IMR-90 (cell line): Measurements from ENCODE around the gene FMNL3. TPM values are rescaled to one million over a fixed set of nuclear protein-coding genes. Genes with fewer than 3 reads are reported as not detected.

Experiments
- ATAC-seq: fragments of 200-7000 bp; cut with Tn5 transposase; 2 replicates; pipeline ENCODE4 v1.9.1; 2020; ENCODE audit warnings: low read depth, mild to moderate bottlenecking, moderate library complexity
- BruUV-seq: library from RNA; stranded (reverse); fragments of 400-500 nt; replicated peaks from 2 replicates; lab custom pipeline; 2021; lab: Mats Ljungman, UMichigan
- CTCF ChIA-PET: fragments of 300-600 bp; formaldehyde crosslinking; extraction: SDS; loops from one replicate; lab custom pipeline; 2021; ENCODE audit warnings: antibody characterized with exemption; lab: Yijun Ruan, JAX
- POLR2A ChIA-PET: fragments of 300-600 bp; sonication (Branson Sonifier 250); formaldehyde crosslinking; loops from one replicate; lab custom pipeline; 2022; ENCODE audit warnings: antibody characterized with exemption; ENCODE audit not compliant: unreplicated experiment; lab: Charles Lee
- DNase-seq: peaks from one replicate; pipeline ENCODE4 v3.0.0; 2013
- H2AFZ ChIP-seq: replicated peaks from 2 replicates; pipeline ENCODE3; 2013; ENCODE audit warnings: low read length, mild to moderate bottlenecking; ENCODE audit not compliant: poor library complexity
- H2AK5ac ChIP-seq: 2 replicates; pipeline ENCODE4 v1.6.1; 2013; ENCODE audit warnings: low read depth, low read length, inconsistent platforms
- H2AK9ac ChIP-seq: replicated peaks from 2 replicates; pipeline ENCODE3; 2013; ENCODE audit warnings: mild to moderate bottlenecking, low read depth, low read length, moderate library complexity; ENCODE audit not compliant: poor library complexity
- H2BK120ac ChIP-seq: 2 replicates; pipeline ENCODE4 v1.6.1; 2013; ENCODE audit warnings: low read depth, low read length, inconsistent platforms
- H2BK15ac ChIP-seq: 3 replicates; pipeline ENCODE4 v1.6.1; 2013; ENCODE audit warnings: low read depth, low read length, inconsistent platforms
- H2BK20ac ChIP-seq: 2 replicates; pipeline ENCODE4 v1.6.1; 2013; ENCODE audit warnings: low read depth, mild to moderate bottlenecking, inconsistent platforms, low read length, moderate library complexity
- H2BK5ac ChIP-seq: 2 replicates; pipeline ENCODE4 v1.6.1; 2013; ENCODE audit warnings: mild to moderate bottlenecking, low read depth, low read length, inconsistent platforms; ENCODE audit not compliant: poor library complexity, severe bottlenecking
- H3K14ac ChIP-seq: replicated peaks from 2 replicates; pipeline ENCODE4 v1.6.1; 2013; ENCODE audit warnings: low read depth, low read length, inconsistent platforms
- H3K18ac ChIP-seq: 2 replicates; pipeline ENCODE4 v1.6.1; 2013; ENCODE audit warnings: low read depth, low read length, control low read depth
- H3K23ac ChIP-seq: 2 replicates; pipeline ENCODE4 v1.6.1; 2013; ENCODE audit warnings: low read depth, low read length, inconsistent platforms
- H3K27ac ChIP-seq: 2 replicates; pipeline ENCODE4 v1.5.1; 2013; ENCODE audit warnings: mild to moderate bottlenecking, control low read depth, low read length; ENCODE audit not compliant: insufficient read depth
- H3K27me3 ChIP-seq: 2 replicates; pipeline ENCODE4 v1.6.1; 2013; ENCODE audit warnings: low read length; ENCODE audit not compliant: control insufficient read depth, insufficient read depth
- H3K36me3 ChIP-seq: 2 replicates; pipeline ENCODE4 v1.6.1; 2013; ENCODE audit warnings: low read length, mixed read lengths; ENCODE audit not compliant: control insufficient read depth, insufficient read depth
- H3K4ac ChIP-seq: 2 replicates; pipeline ENCODE4 v1.6.1; 2013; ENCODE audit warnings: low read depth, low read length, inconsistent platforms
- H3K4me1 ChIP-seq: 2 replicates; pipeline ENCODE4 v1.6.1; 2013; ENCODE audit warnings: low read length, mixed read lengths; ENCODE audit not compliant: control insufficient read depth, insufficient read depth
- H3K4me2 ChIP-seq: 2 replicates; pipeline ENCODE4 v1.6.1; 2013; ENCODE audit warnings: low read depth, mild to moderate bottlenecking, control low read depth, low read length, moderate library complexity
- H3K4me3 ChIP-seq: 2 replicates; pipeline ENCODE4 v1.5.1; 2013; ENCODE audit warnings: low read depth, mild to moderate bottlenecking, control low read depth, low read length, moderate library complexity; ENCODE audit not compliant: insufficient read depth
- H3K56ac ChIP-seq: 2 replicates; pipeline ENCODE4 v1.6.1; 2013; ENCODE audit warnings: low read length, inconsistent platforms; ENCODE audit not compliant: insufficient read depth; ENCODE audit errors: extremely low read depth
- H3K79me1 ChIP-seq, 2 experiments: 2 replicates each; pipeline ENCODE4 v1.6.1; 2013; ENCODE audit warnings: low read length in 2 of 2, inconsistent platforms in 1 of 2, low read depth in 1 of 2
- H3K9ac ChIP-seq: 2 replicates; pipeline ENCODE4 v1.6.1; 2013; ENCODE audit warnings: low read depth, low read length, control low read depth
- H3K9me1 ChIP-seq: 2 replicates; pipeline ENCODE4 v1.6.1; 2013; ENCODE audit warnings: low read length, inconsistent platforms; ENCODE audit not compliant: insufficient read depth
- H3K9me3 ChIP-seq: 2 replicates; pipeline ENCODE4 v1.6.1; 2013; ENCODE audit warnings: low read length; ENCODE audit not compliant: control insufficient read depth, insufficient read depth
- H4K20me1 ChIP-seq: 2 replicates; pipeline ENCODE4 v1.6.1; 2013; ENCODE audit warnings: low read length, inconsistent platforms; ENCODE audit not compliant: insufficient read depth
- H4K5ac ChIP-seq: 2 replicates; pipeline ENCODE4 v1.6.1; 2013; ENCODE audit warnings: mild to moderate bottlenecking, low read depth, low read length, control low read depth
- H4K8ac ChIP-seq, 2 experiments: 2 replicates each; pipeline ENCODE4 v1.6.1; 2013; ENCODE audit warnings: low read depth in 2 of 2, low read length in 2 of 2, control low read depth in 1 of 2, inconsistent platforms in 1 of 2
- H4K91ac ChIP-seq: 2 replicates; pipeline ENCODE4 v1.6.1; 2013; ENCODE audit warnings: low read depth, low read length, inconsistent platforms; ENCODE audit not compliant: insufficient read depth
- BHLHE40 ChIP-seq: fragments of 150-350 bp; IDR thresholded peaks from 2 replicates; pipeline ENCODE4 v1.6.1; 2016; ENCODE audit warnings: mild to moderate bottlenecking, low read depth, low read length
- CEBPB ChIP-seq: IDR thresholded peaks from 2 replicates; pipeline ENCODE4 v1.6.1; 2012; ENCODE audit warnings: low read depth, low read length, improper control_type of control experiment
- CHD1 ChIP-seq: IDR thresholded peaks from 2 replicates; pipeline ENCODE4 v1.6.1; 2012; ENCODE audit warnings: low read depth, low read length, improper control_type of control experiment
- MAZ ChIP-seq: IDR thresholded peaks from 2 replicates; pipeline ENCODE4 v1.6.1; 2012; ENCODE audit warnings: low read depth, mild to moderate bottlenecking, low read length, improper control_type of control experiment, moderate library complexity, borderline replicate concordance
- NFE2L2 ChIP-seq: fragments of 150-350 bp; IDR thresholded peaks from 2 replicates; pipeline ENCODE4 v1.6.1; 2016; ENCODE audit warnings: low read depth, mild to moderate bottlenecking, low read length
- POLR2A ChIP-seq: IDR thresholded peaks from 2 replicates; pipeline ENCODE4 v1.6.1; 2012; ENCODE audit warnings: mild to moderate bottlenecking, low read depth, low read length
- RAD21 ChIP-seq: IDR thresholded peaks from 2 replicates; pipeline ENCODE4 v1.6.1; 2012; ENCODE audit warnings: low read length, improper control_type of control experiment
- RCOR1 ChIP-seq: IDR thresholded peaks from 2 replicates; pipeline ENCODE4 v1.6.1; 2012; ENCODE audit warnings: mild to moderate bottlenecking, low read length, improper control_type of control experiment; ENCODE audit not compliant: insufficient replicate concordance
- USF2 ChIP-seq: fragments of 150-350 bp; IDR thresholded peaks from 2 replicates; pipeline ENCODE4 v1.6.1; 2017; ENCODE audit warnings: mild to moderate bottlenecking, antibody characterized with exemption, low read length, low read depth
- WGBS, 2 experiments: methylation state at CpG; one replicate each; pipeline versions ENCODE4 v1.1.5 to v1.1.7; 2013; ENCODE audit warnings: missing lambda C conversion rate in 2 of 2; ENCODE audit not compliant: insufficient read length in 1 of 2; ENCODE audit errors: extremely low coverage in 2 of 2; 5-methylcytosine and 5-hydroxymethylcytosine counted together
- dilution Hi-C: fragments of 300-500 bp; cut with HindIII; formaldehyde crosslinking; loops from one replicate; pipeline ENCODE4 v1.14.3; 2018; ENCODE audit warnings: low sequenced_read_pairs; ENCODE audit not compliant: unreplicated experiment
- in situ Hi-C: fragments of 300-500 bp; cut with MboI; formaldehyde crosslinking; loops from 3 replicates; pipeline ENCODE4 v1.14.3; 2019; ENCODE audit warnings: low sequenced_read_pairs, inconsistent platforms, mixed read lengths
- intact Hi-C: fragments of 100-400 bp; cut with micrococcal nuclease; formaldehyde crosslinking; loops from 2 replicates; pipeline ENCODE4 v1.10.0; 2022
- polyA plus RNA-seq, 3 experiments: library from polyadenylated mRNA; depleted of rRNA; stranded (reverse); fragments of >200 nt; gene quantifications; 2 replicates each; pipeline ENCODE4 v1.2.3, GENCODE V29; 2012; ENCODE audit warnings: low replicate concordance in 1 of 3
- total RNA-seq: library from RNA; depleted of rRNA; stranded (reverse); fragments of >200 nt; gene quantifications from 2 replicates; pipeline ENCODE4 v1.2.3, GENCODE V29; 2012

FMNL3 gene
- total and polyA plus RNA-seq, 2 of the 4 experiments (the other 2 are of a cell fraction) = 16.3 to 36.4 TPM

DNA sequence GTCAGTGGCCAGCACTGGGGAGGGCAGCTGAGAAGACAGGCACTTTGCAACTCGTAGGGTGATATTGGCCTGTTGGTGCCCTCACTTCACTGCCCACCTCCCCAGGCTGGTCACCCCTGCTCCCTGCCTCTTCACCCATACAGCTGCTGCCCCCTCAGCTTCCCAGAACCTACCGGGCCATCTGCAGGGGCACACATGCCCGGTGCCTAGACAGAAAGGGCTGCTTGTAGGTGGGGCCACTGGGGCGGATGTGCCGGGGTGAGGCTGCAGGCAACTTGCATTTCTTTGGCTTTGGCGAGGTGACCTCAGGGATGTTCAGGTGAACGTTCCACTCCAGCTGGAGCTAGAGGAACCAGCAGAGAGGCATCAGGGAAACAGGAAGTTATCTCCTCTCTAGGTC, 118.9 kb downstream of the FMNL3 start:
- no peak overlapping the region for H4K5ac ChIP-seq
- no peak overlapping the region for H2AK9ac ChIP-seq
- peaks cover 8% of the 10 kb centered on the region; the same call in 1 of the 2 replicates for H3K9me1 ChIP-seq
- no peak overlapping the region for H2BK20ac ChIP-seq
- ChIA-PET CTCF (no interaction called here), POLR2A (no interaction called here)
- H3K4ac ChIP-seq = no peak overlapping the region
- dilution Hi-C loops (no loop called here), intact Hi-C loops (no loop called here), in situ Hi-C loops (no loop called here)
- no peak overlapping the region for H4K91ac ChIP-seq
- H4K8ac ChIP-seq = no peak overlapping the region
- H3K4me1 ChIP-seq = peaks cover 2% of the 10 kb centered on the region; the same call in 1 of the 2 replicates
- no peak overlapping the region for H2AK5ac ChIP-seq
- H3K27ac ChIP-seq = no peak overlapping the region
- H3K27me3 ChIP-seq = no peaks in the 10 kb centered on the region
- no TSS peak for BruUV-seq
- no peak overlapping the region for H3K4me3 ChIP-seq
- no peak overlapping the region for H3K4me2 ChIP-seq
- 100% methylated on average over 2 of the region's 7 CpGs; no CpG with 5 or more reads in 1 of the 2 experiments for WGBS, 2 experiments
- no peak overlapping the region for H3K18ac ChIP-seq
- peaks cover 4% of the 10 kb centered on the region; the same call in 1 of the 2 replicates for H3K36me3 ChIP-seq
- H4K20me1 ChIP-seq = no peaks in the 10 kb centered on the region
- H2BK5ac ChIP-seq = no peak overlapping the region
- ATAC-seq (no peak), DNase-seq (no peak)
- no peak overlapping the region for H3K9ac ChIP-seq
- no peak overlapping the region for H2BK120ac ChIP-seq
- H3K56ac ChIP-seq = no peak overlapping the region
- H2AFZ ChIP-seq = no peak overlapping the region
- peaks cover 3% of the 10 kb centered on the region; the same call in 1 of the 2 replicates for H3K9me3 ChIP-seq
- peaks cover 0 to 12% of the 10 kb centered on the region in 2 experiments; a peak in 1 of 4 replicates for H3K79me1 ChIP-seq
- no peak overlapping the region for H3K23ac ChIP-seq
- H3K14ac ChIP-seq = no peak overlapping the region
- no peak overlapping the region for H2BK15ac ChIP-seq
- TF ChIP-seq RAD21 (no peak), RCOR1 (no peak), BHLHE40 (no peak), CHD1 (no peak), POLR2A (no peak), USF2 (no peak), NFE2L2 (no peak), CEBPB (no peak), MAZ (no peak)
